Right lobe of liver (tissue), 6 donors: ENCODE results near the gene GPR155. TPM values are rescaled to one million over a fixed set of nuclear protein-coding genes. Genes with fewer than 3 reads are reported as not detected.

Source experiments
- ATAC-seq, 4 donors: fragments of 200-7000 bp; cut with Tn5 transposase; one replicate each; pipeline ENCODE4 v1.9.1; 2020; ENCODE audit warnings: mild to moderate bottlenecking in 4 of 4, moderate library complexity in 4 of 4
- DNase-seq, 3 donors: peaks; one replicate each; pipeline ENCODE4 v3.0.0-alpha.2; 2020
- H3K27ac ChIP-seq, 3 donors: fragments of 200-600 bp; one replicate each; pipeline ENCODE4 v1.8.0; 2022
- H3K27me3 ChIP-seq, 2 donors: fragments of 200-600 bp; one replicate each; pipeline ENCODE4 v1.8.0; 2022
- H3K36me3 ChIP-seq, 4 donors: fragments of 200-600 bp; sonication (generic) in 1 of 4; one replicate each; pipeline versions ENCODE4 v1.5.1 to v1.8.0; 2017 to 2022; ENCODE audit warnings: control low read depth in 1 of 4
- H3K4me1 ChIP-seq, 4 donors: fragments of 200-600 bp; sonication (generic) in 1 of 4; one replicate each; pipeline versions ENCODE4 v1.5.1 to v1.8.0; 2017 to 2022; ENCODE audit warnings: control low read depth in 1 of 4
- H3K4me3 ChIP-seq, 3 donors: fragments of 200-600 bp; one replicate each; pipeline ENCODE4 v1.8.0; 2022
- H3K9me3 ChIP-seq, 4 donors: fragments of 200-600 bp; sonication (generic) in 1 of 4; one replicate each; pipeline versions ENCODE4 v1.5.1 to v1.8.0; 2017 to 2022; ENCODE audit warnings: control low read depth in 1 of 4
- CTCF ChIP-seq, 4 donors: fragments of 200-600 bp in 3 of 4; fragments of 450-650 bp in 1 of 4; IDR thresholded peaks; one replicate each; pipeline versions ENCODE4 v1.5.1 to v1.8.0; 2016 to 2022; ENCODE audit warnings: antibody characterized with exemption in 4 of 4, mild to moderate bottlenecking in 2 of 4
- POLR2A ChIP-seq: fragments of 450-650 bp; IDR thresholded peaks from one replicate; pipeline ENCODE4 v1.6.1; 2017; ENCODE audit warnings: antibody characterized with exemption, mild to moderate bottlenecking
- WGBS: methylation state at CpG from one replicate; pipeline ENCODE4 v1.1.6; 2018; ENCODE audit warnings: low coverage, low lambda C conversion rate; ENCODE audit not compliant: insufficient coverage; ENCODE audit errors: missing lambda C conversion rate; 5-methylcytosine and 5-hydroxymethylcytosine counted together
- intact Hi-C, 2 donors: fragments of 100-400 bp; cut with DNase I; formaldehyde crosslinking; loops; one replicate each; pipeline versions ENCODE4 v1.11.2 to v1.14.1; 2022
- total RNA-seq, 6 experiments: library from RNA; depleted of rRNA in 2 of 6; stranded (reverse); fragments of >200 nt in 2 of 6; fragmentation: NEBNext Ultra II Directional in 3 of 6; extraction: Animal tissue kit (Norgen Biotek cat#: 25700) in 3 of 6; gene quantifications; one replicate each; pipeline versions ENCODE4 v1.1.0 to v1.2.4, GENCODE V29; 2016 to 2023
- donor health status: DM: no; HTN: yes; CAD: no.
- donor health status: DM: no; HTN: no; CAD: no.
- donor health status: DM: no; HTN: no; CAD: no.
- donor health status: DM: no; HTN: yes; CAD: no.
- donor health status: DM: no; HTN: yes; CAD: no.

The GPR155 gene
- total RNA-seq, 6 experiments from 2014 or later = 6.5 to 11.3 (median 7.7) TPM

- ATAC-seq = peak; percentile 59 to 64 (median 60)
- TF ChIP-seq POLR2A (no peak), CTCF (IDR thresholded peaks at IDR 0.05) (peak; percentile 47 to 56 (median 56))
- H3K36me3 ChIP-seq = no peaks in the 10 kb centered on the region
- H3K27ac ChIP-seq = no peak overlapping the region
- no peaks in the 10 kb centered on the region for H3K27me3 ChIP-seq
- H3K4me3 ChIP-seq = no peak overlapping the region
- H3K9me3 ChIP-seq = no peaks in the 10 kb centered on the region
- intact Hi-C loops = loop anchor here (10.0 kb wide), 1 partner anchor 58 kb away; no protein-coding TSS in a partner anchor
- 7% methylated on average over 3 of the region's 3 CpGs for WGBS
- peaks cover 0 to 12% (median 0%) of the 10 kb centered on the region in 4 donors for H3K4me1 ChIP-seq
- no peak for DNase-seq
These were observed 35.7 kb upstream of the GPR155 start for GRCh38 chr2:174522553-174522952.

GRCh38 chr2:174518395-174518794 is 31.6 kb upstream of the GPR155 start:
- ATAC-seq = peak; percentile 75 to 82 (median 78)
- Histone ChIP-seq H3K4me1 (peaks cover 0 to 21% (median 4%) of the 10 kb centered on the region in 4 donors), H3K27me3 (no peaks in the 10 kb centered on the region), H3K9me3 (no peaks in the 10 kb centered on the region), H3K4me3 (no peak overlapping the region), H3K36me3 (no peaks in the 10 kb centered on the region), H3K27ac (no peak overlapping the region)
- intact Hi-C loops = no loop called here
- 62% methylated on average over 2 of the region's 2 CpGs for WGBS
- no peak for DNase-seq
- no peak for TF ChIP-seq POLR2A
- TF ChIP-seq CTCF (IDR thresholded peaks at IDR 0.05) = no peak

GRCh38 chr2:174516501-174517378 is 29.9 kb upstream of the GPR155 start:
- no peaks in the 10 kb centered on the region for H3K27me3 ChIP-seq
- H3K36me3 ChIP-seq = no peaks in the 10 kb centered on the region
- ATAC-seq (peak; percentile 84 to 87 (median 86)), DNase-seq (no peak)
- intact Hi-C loops = no loop called here
- no peaks in the 10 kb centered on the region for H3K9me3 ChIP-seq
- TF ChIP-seq CTCF (IDR thresholded peaks at IDR 0.05) = no peak
- no peak for TF ChIP-seq POLR2A
- peaks cover 0 to 27% (median 4%) of the 10 kb centered on the region in 4 donors for H3K4me1 ChIP-seq
- no peak overlapping the region for H3K4me3 ChIP-seq
- WGBS = 43% methylated on average over 5 of the region's 5 CpGs
- H3K27ac ChIP-seq = no peak overlapping the region

GRCh38 chr2:174512345-174512744 is 25.5 kb upstream of the GPR155 start:
- Histone ChIP-seq H3K27me3 (no peaks in the 10 kb centered on the region), H3K9me3 (no peaks in the 10 kb centered on the region), H3K36me3 (no peaks in the 10 kb centered on the region), H3K27ac (peak overlapping the region in 2 of 3 donors; percentile 11 to 14), H3K4me3 (peak overlapping the region in 1 of 3 donors; percentile 15), H3K4me1 (peaks cover 0 to 17% (median 3%) of the 10 kb centered on the region in 4 donors)
- intact Hi-C loops = no loop called here
- ATAC-seq (peak; percentile 28 to 66 (median 53)), DNase-seq (no peak)
- WGBS = 59% methylated on average over 3 of the region's 3 CpGs
- TF ChIP-seq POLR2A = no peak
- no peak for TF ChIP-seq CTCF (IDR thresholded peaks at IDR 0.05)
